Ramos (cell line): Measurements from ENCODE around the gene NXN.

Experiments
- in situ Hi-C: fragments of 300-500 bp; cut with MboI; formaldehyde crosslinking; loops from one replicate; pipeline ENCODE4 v1.14.3; 2022; ENCODE audit warnings: low sequenced_read_pairs; ENCODE audit not compliant: unreplicated experiment

The NXN gene

GRCh38 chr17:1007310-1008007, 27.9 kb upstream of the NXN start:
- in situ Hi-C loops: no loop called here

- in situ Hi-C loops: no loop called here
These were observed 26.5 kb upstream of the NXN start for GRCh38 chr17:1006054-1006453.

GRCh38 chr17:1005361-1005946, 25.9 kb upstream of the NXN start:
- in situ Hi-C loops: no loop called here

- in situ Hi-C loops: no loop called here
These were observed 25.3 kb upstream of the NXN start for GRCh38 chr17:1004769-1005295.

GRCh38 chr17:1003972-1004768, 24.6 kb upstream of the NXN start:
- in situ Hi-C loops: no loop called here

GRCh38 chr17:1003633-1003971, 24.0 kb upstream of the NXN start:
- in situ Hi-C loops: no loop called here

- in situ Hi-C loops: no loop called here
These were observed 23.4 kb upstream of the NXN start for GRCh38 chr17:1002771-1003555.

GRCh38 chr17:1002412-1002753, 22.8 kb upstream of the NXN start:
- in situ Hi-C loops: no loop called here

- in situ Hi-C loops: no loop called here
These were observed 22.2 kb upstream of the NXN start for GRCh38 chr17:1001640-1002411.

GRCh38 chr17:1000597-1001461, 21.3 kb upstream of the NXN start:
- in situ Hi-C loops: no loop called here

GRCh38 chr17:998111-998510, 18.5 kb upstream of the NXN start:
- in situ Hi-C loops: loop anchor here (10.0 kb wide), 1 partner anchor 203 kb away; no protein-coding TSS in a partner anchor

GRCh38 chr17:996554-997344, 17.2 kb upstream of the NXN start, which contains the start of gene TIMM22:
Gene TIMM22 (plus strand): TSS chr17:997129. CDS start chr17:997143, 14 bp downstream.
- in situ Hi-C loops: loop anchor here (10.0 kb wide), 1 partner anchor 202 kb away; no protein-coding TSS in a partner anchor

GRCh38 chr17:995324-995723, 15.7 kb upstream of the NXN start:
- in situ Hi-C loops: loop anchor here (10.0 kb wide), 1 partner anchor 201 kb away; no protein-coding TSS in a partner anchor

- in situ Hi-C loops: loop anchor here (10.0 kb wide), 1 partner anchor 198 kb away; no protein-coding TSS in a partner anchor
These were observed 13.4 kb upstream of the NXN start for GRCh38 chr17:992933-993332.

GRCh38 chr17:988561-988960, 9.0 kb upstream of the NXN start:
- in situ Hi-C loops: no loop called here

GRCh38 chr17:987931-988330, 8.4 kb upstream of the NXN start:
- in situ Hi-C loops: no loop called here

GRCh38 chr17:986322-986929, 6.8 kb upstream of the NXN start:
- in situ Hi-C loops: no loop called here
